Lung (tissue), 12 donors: Measurements from ENCODE around the gene NCAN. TPM values are rescaled to one million over a fixed set of nuclear protein-coding genes. Genes with fewer than 3 reads are reported as not detected.
A peak's percentile ranks its signal among the peaks of the same experiment; 100 is the strongest.

Experiments used
- ATAC-seq: fragments of 200-7000 bp; cut with Tn5 transposase; one replicate; pipeline ENCODE4 v1.9.1; 2020; ENCODE audit warnings: moderate number of reproducible peaks; ENCODE audit not compliant: insufficient read depth, low FRiP score
- DNase-seq, 3 donors: peaks; one replicate each; pipeline ENCODE4 v3.0.0-alpha.2; 2013 to 2017
- H3K27ac ChIP-seq, 2 donors: one replicate each; pipeline ENCODE4 v1.5.1; 2013; ENCODE audit warnings: mild to moderate bottlenecking in 2 of 2, moderate library complexity in 2 of 2, control low read depth in 1 of 2, inconsistent platforms in 1 of 2, low read depth in 1 of 2, low read length in 1 of 2
- H3K27me3 ChIP-seq, 3 donors: one replicate each; pipeline ENCODE4 v1.5.1; 2013; ENCODE audit warnings: low read length in 2 of 3; ENCODE audit not compliant: control insufficient read depth in 3 of 3, insufficient read depth in 3 of 3
- H3K36me3 ChIP-seq, 4 donors: one replicate each; pipeline ENCODE4 v1.5.1; 2013; ENCODE audit warnings: low read length in 4 of 4, mild to moderate bottlenecking in 1 of 4, moderate library complexity in 1 of 4; ENCODE audit not compliant: control insufficient read depth in 4 of 4, insufficient read depth in 4 of 4
- H3K4me1 ChIP-seq, 5 donors: one replicate each; pipeline ENCODE4 v1.5.1; 2013; ENCODE audit warnings: low read length in 5 of 5, mild to moderate bottlenecking in 2 of 5, moderate library complexity in 1 of 5; ENCODE audit not compliant: control insufficient read depth in 5 of 5, insufficient read depth in 5 of 5
- H3K4me3 ChIP-seq: one replicate; pipeline ENCODE4 v1.5.1; 2013; ENCODE audit warnings: mild to moderate bottlenecking, control low read depth, moderate library complexity
- H3K9ac ChIP-seq, 2 donors: one replicate each; pipeline ENCODE4 v1.5.1; 2013; ENCODE audit warnings: low read length in 2 of 2, control low read depth in 1 of 2; ENCODE audit not compliant: insufficient read depth in 1 of 2
- H3K9me3 ChIP-seq, 4 donors: one replicate each; pipeline ENCODE4 v1.5.1; 2013; ENCODE audit warnings: low read length in 3 of 4, mild to moderate bottlenecking in 1 of 4, moderate library complexity in 1 of 4; ENCODE audit not compliant: control insufficient read depth in 4 of 4, insufficient read depth in 3 of 4
- CTCF ChIP-seq: IDR thresholded peaks from 2 replicates; pipeline ENCODE4 v1.5.1; 2012; ENCODE audit warnings: mild to moderate bottlenecking; ENCODE audit errors: control extremely low read depth, extremely low read depth
- WGBS, 2 donors: extraction: QIAGEN DNeasy Blood & Tissue Kit; methylation state at CpG; one replicate each; pipeline ENCODE4 v1.1.7; 2013; 5-methylcytosine and 5-hydroxymethylcytosine counted together
- polyA plus RNA-seq, 2 donors: library from polyadenylated mRNA; stranded (reverse); fragments of 200-250 nt; gene quantifications; one replicate each; pipeline ENCODE4 v1.2.1, GENCODE V29; 2013
- total RNA-seq, 2 donors: library from RNA; depleted of rRNA in 1 of 2; stranded (reverse); fragments of >200 nt in 1 of 2; gene quantifications; one replicate each; pipeline ENCODE4 v1.2.1, GENCODE V29; 2014 to 2021
- donor health status: control.
- donor health status: control.
- donor health status: Bipolar disorder and iron deficiency.
- donor health status: healthy.
- donor health status: DM: yes; HTN: yes; CAD: no.

Gene NCAN
- total and polyA plus RNA-seq, 4 donors, result 0.01 to 0.06 (median 0.03) TPM; not detected in 1

- 1 to 2% methylated on average over 52 to 59 of the region's 59 CpGs for WGBS, 2 donors
- TF ChIP-seq CTCF, result peak; percentile 38
- ATAC-seq (peak; percentile 62), DNase-seq (peak; percentile 53 to 66 (median 63))
- Histone ChIP-seq H3K4me1 (peaks cover 0 to 7% (median 0%) of the 10 kb centered on the region in 5 donors), H3K27me3 (peaks cover 4 to 19% (median 12%) of the 10 kb centered on the region in 3 donors), H3K27ac (no peak overlapping the region), H3K36me3 (no peaks in the 10 kb centered on the region), H3K9ac (no peak overlapping the region), H3K4me3 (no peak overlapping the region), H3K9me3 (no peaks in the 10 kb centered on the region)
These were observed 13.2 kb downstream of the NCAN start for GRCh38 chr19:19224852-19225494.

DNA sequence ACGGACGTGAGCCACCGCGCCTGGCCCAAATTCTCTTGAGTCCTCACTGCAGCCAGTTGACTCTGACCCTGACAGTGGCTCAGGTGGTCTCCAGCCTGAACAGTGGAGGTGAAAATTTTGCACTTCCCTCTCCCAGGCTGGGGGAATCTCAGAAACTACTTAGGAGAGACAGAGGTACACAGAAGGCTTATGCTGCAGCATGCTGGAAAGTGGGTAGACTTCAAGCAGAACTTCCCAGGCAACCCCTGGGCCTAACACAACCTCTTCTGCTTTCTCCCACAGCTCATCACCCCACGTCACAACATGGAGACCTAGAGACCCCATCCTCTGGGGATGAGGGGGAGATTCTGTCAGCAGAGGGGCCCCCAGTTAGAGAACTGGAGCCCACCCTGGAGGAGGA is 14.4 kb downstream of the NCAN start:
- TF ChIP-seq CTCF, result no peak
- H3K9me3 ChIP-seq, result no peaks in the 10 kb centered on the region
- ATAC-seq (no peak), DNase-seq (no peak)
- H3K36me3 ChIP-seq, result no peaks in the 10 kb centered on the region
- WGBS, 2 donors, result 82 to 83% methylated on average over 5 of the region's 5 CpGs
- peaks cover 0 to 7% (median 0%) of the 10 kb centered on the region in 5 donors for H3K4me1 ChIP-seq
- H3K4me3 ChIP-seq, result no peak overlapping the region
- H3K27ac ChIP-seq, result no peak overlapping the region
- no peak overlapping the region for H3K9ac ChIP-seq
- peaks cover 4 to 19% (median 12%) of the 10 kb centered on the region in 3 donors for H3K27me3 ChIP-seq

DNA sequence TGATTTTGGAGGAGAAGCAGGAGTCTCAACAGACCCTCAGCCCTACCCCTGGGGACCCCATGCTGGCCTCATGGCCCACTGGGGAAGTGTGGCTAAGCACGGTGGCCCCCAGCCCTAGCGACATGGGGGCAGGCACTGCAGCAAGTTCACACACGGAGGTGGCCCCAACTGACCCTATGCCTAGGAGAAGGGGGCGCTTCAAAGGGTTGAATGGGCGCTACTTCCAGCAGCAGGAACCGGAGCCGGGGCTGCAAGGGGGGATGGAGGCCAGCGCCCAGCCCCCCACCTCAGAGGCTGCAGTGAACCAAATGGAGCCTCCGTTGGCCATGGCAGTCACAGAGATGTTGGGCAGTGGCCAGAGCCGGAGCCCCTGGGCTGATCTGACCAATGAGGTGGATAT is 14.9 kb downstream of the NCAN start:
- no peak for DNase-seq
- H3K27me3 ChIP-seq, result peaks cover 4 to 19% (median 12%) of the 10 kb centered on the region in 3 donors

More for the DNA sequence above, 14.9 kb downstream of the NCAN start:
- Histone ChIP-seq H3K27ac (no peak overlapping the region), H3K4me3 (no peak overlapping the region), H3K9ac (no peak overlapping the region), H3K36me3 (no peaks in the 10 kb centered on the region), H3K4me1 (peaks cover 0 to 7% (median 0%) of the 10 kb centered on the region in 5 donors), H3K9me3 (no peaks in the 10 kb centered on the region)
- no peak for TF ChIP-seq CTCF
- 56 to 59% methylated on average over 10 of the region's 10 CpGs for WGBS, 2 donors
- ATAC-seq, result no peak
